HG03108 (cell line): ENCODE results near the gene TTC29.
"Not testable (repeated sequence)": the region's sequence is repeated elsewhere in the genome, so short reads cannot be mapped to it uniquely, and the experiment has no call there.

Experiments
- ATAC-seq: cut with Tn5 transposase; IDR thresholded peaks from one replicate; pipeline ENCODE4 v1.9.1; 2021; ENCODE audit warnings: moderate library complexity; ENCODE audit not compliant: unreplicated experiment

The TTC29 gene

GRCh38 chr4:146739182-146739581 lies 206.5 kb downstream of the TTC29 start:
- no peak for ATAC-seq

- not testable (repeated sequence) for ATAC-seq
Observed at GRCh38 chr4:146723519-146723918, 222.1 kb downstream of the TTC29 start.

- ATAC-seq: no peak
Observed at GRCh38 chr4:146709956-146710355, 235.7 kb downstream of the TTC29 start.

- no peak for ATAC-seq
Observed at GRCh38 chr4:146699910-146700309, 245.8 kb downstream of the TTC29 start.

GRCh38 chr4:146674829-146675570 lies 270.7 kb downstream of the TTC29 start:
- no peak for ATAC-seq

GRCh38 chr4:146663968-146664311 lies 281.7 kb downstream of the TTC29 start:
- ATAC-seq: not testable (repeated sequence)

- no peak for ATAC-seq
Observed at GRCh38 chr4:146661367-146661766, 284.3 kb downstream of the TTC29 start.
